Skeletal muscle tissue (tissue), 4 donors: Measurements from ENCODE around the gene EHMT1. TPM values are rescaled to one million over a fixed set of nuclear protein-coding genes. Genes with fewer than 3 reads are reported as not detected.

Experiments used
- H3K27ac ChIP-seq: one replicate; pipeline ENCODE4 v1.7.0; 2013; ENCODE audit warnings: mild to moderate bottlenecking, low read depth, low read length, inconsistent platforms
- H3K27me3 ChIP-seq, 3 donors: one replicate each; pipeline ENCODE4 v1.7.0; 2013; ENCODE audit warnings: low read length in 3 of 3; ENCODE audit not compliant: control insufficient read depth in 3 of 3, insufficient read depth in 3 of 3
- H3K36me3 ChIP-seq, 3 donors: one replicate each; pipeline ENCODE4 v1.7.0; 2013; ENCODE audit warnings: low read length in 3 of 3; ENCODE audit not compliant: control insufficient read depth in 3 of 3, insufficient read depth in 3 of 3
- H3K4me1 ChIP-seq, 3 donors: one replicate each; pipeline ENCODE4 v1.7.0; 2013; ENCODE audit warnings: low read length in 3 of 3, mild to moderate bottlenecking in 3 of 3; ENCODE audit not compliant: control insufficient read depth in 3 of 3, insufficient read depth in 3 of 3
- H3K4me3 ChIP-seq, 3 donors: one replicate each; pipeline ENCODE4 v1.7.0; 2013; ENCODE audit warnings: low read length in 3 of 3
- H3K9ac ChIP-seq, 3 donors: one replicate each; pipeline ENCODE4 v1.7.0; 2013; ENCODE audit warnings: low read length in 3 of 3, mild to moderate bottlenecking in 3 of 3, moderate library complexity in 2 of 3, low read depth in 1 of 3
- H3K9me3 ChIP-seq, 3 donors: one replicate each; pipeline ENCODE4 v1.7.0; 2013; ENCODE audit warnings: low read length in 3 of 3; ENCODE audit not compliant: control insufficient read depth in 3 of 3
- total RNA-seq: library from RNA; depleted of rRNA; stranded (reverse); fragments of >200 nt; gene quantifications from one replicate; pipeline ENCODE4 v1.2.3, GENCODE V29; 2014
- donor health status: Osteomylitis.

Gene EHMT1
- total RNA-seq, 1 donor from 2014 or later: 43.3 TPM

DNA sequence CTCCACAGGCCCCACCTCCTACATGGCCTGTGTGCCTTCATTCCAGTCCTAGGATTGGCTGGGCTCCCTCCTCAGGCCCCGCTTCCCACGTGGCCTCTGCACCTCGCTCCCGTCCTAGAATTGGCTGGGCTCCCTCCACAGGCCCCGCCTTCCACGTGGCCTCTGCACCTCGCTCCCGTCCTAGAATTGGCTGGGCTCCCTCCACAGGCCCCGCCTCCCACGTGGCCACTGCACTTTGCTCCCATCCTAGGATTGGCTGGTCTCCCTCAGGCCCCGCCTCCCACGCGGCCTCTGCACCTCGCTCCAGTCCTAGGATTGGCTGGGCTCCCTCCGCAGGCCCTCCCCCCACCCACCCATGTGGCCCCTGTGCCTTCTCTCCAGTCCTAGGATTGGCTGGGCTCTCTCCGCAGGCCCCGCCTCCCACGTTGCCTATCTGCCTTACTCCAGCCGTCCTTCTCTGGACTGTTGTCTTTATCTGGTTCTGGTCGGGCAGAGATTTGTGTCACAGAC is 213.4 kb downstream of the EHMT1 start:
- Histone ChIP-seq H3K4me3 (no peak overlapping the region), H3K36me3 (peaks cover 22 to 38% (median 37%) of the 10 kb centered on the region in 3 donors), H3K27ac (no peak overlapping the region)

GRCh38 chr9:137832830-137833590 is 214.2 kb downstream of the EHMT1 start:
- H3K9ac ChIP-seq: no peak overlapping the region
- no peak overlapping the region for H3K27ac ChIP-seq
- no peaks in the 10 kb centered on the region for H3K27me3 ChIP-seq
- H3K4me1 ChIP-seq: no peaks in the 10 kb centered on the region
- no peaks in the 10 kb centered on the region for H3K9me3 ChIP-seq
- peaks cover 22 to 39% (median 37%) of the 10 kb centered on the region in 3 donors for H3K36me3 ChIP-seq
- no peak overlapping the region for H3K4me3 ChIP-seq

More for the DNA sequence above, 213.4 kb downstream of the EHMT1 start:
- H3K9ac ChIP-seq: no peak overlapping the region
- H3K27me3 ChIP-seq: no peaks in the 10 kb centered on the region
- H3K9me3 ChIP-seq: no peaks in the 10 kb centered on the region
- no peaks in the 10 kb centered on the region for H3K4me1 ChIP-seq

DNA sequence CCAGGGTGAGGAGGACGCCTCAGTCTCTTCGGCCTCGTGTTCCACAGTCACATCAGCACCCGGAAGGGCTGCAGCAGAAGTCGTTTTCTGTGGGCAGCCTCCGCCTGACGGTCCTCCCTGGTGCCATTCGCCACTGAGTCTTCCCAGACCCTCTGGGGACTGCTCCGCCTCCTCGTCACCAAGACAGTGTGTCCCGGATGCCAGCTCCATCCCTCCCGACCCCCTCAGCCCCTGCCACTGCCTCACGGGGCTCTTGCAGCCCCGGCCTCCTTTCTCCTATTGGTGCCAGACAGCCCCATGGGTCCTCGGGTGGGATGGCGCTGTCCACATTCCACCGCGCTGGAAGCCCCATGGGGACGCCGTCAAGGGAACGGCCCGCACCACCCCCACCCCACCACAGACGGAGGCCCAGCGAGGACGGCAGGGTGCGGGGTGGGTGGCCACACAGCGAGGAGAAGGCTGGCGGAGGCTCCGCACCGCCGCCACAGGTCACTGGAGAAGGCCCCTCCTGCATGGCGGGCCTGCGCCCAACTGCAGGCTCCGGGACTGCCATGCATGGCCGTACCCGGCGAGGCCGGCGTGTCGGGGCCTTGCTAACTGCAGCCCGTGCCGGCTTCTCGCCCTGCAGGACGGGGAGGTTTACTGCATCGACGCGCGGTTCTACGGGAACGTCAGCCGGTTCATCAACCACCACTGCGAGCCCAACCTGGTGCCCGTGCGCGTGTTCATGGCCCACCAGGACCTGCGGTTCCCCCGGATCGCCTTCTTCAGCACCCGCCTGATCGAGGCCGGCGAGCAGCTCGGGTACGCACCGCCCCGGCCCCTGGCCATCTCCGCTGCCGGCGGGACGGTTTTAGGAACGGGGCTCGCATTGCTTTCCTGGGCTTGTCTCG is 215.2 kb downstream of the EHMT1 start:
- H3K4me1 ChIP-seq: no peaks in the 10 kb centered on the region
- no peaks in the 10 kb centered on the region for H3K27me3 ChIP-seq
- no peaks in the 10 kb centered on the region for H3K9me3 ChIP-seq
- H3K4me3 ChIP-seq: no peak overlapping the region
- H3K27ac ChIP-seq: no peak overlapping the region
- peaks cover 22 to 39% (median 37%) of the 10 kb centered on the region in 3 donors for H3K36me3 ChIP-seq
- no peak overlapping the region for H3K9ac ChIP-seq

DNA sequence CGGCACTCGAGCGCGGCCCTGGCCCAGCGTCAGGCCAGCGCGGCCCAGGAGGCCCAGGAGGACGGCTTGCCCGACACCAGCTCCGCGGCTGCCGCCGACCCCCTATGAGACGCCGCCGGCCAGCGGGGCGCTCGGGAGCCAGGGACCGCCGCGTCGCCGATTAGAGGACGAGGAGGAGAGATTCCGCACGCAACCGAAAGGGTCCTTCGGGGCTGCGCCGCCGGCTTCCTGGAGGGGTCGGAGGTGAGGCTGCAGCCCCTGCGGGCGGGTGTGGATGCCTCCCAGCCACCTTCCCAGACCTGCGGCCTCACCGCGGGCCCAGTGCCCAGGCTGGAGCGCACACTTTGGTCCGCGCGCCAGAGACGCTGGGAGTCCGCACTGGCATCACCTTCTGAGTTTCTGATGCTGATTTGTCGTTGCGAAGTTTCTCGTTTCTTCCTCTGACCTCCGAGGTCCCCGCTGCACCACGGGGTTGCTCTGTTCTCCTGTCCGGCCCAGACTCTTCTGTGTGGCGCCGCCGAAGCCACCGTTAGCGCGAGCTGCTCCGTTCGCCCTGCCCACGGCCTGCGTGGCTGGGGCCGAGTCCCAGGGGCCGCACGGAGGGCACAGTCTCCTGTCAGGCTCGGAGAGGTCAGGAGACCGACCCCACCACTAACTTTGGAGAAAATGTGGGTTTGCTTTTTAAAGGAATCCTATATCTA is 216.2 kb downstream of the EHMT1 start:
- H3K9ac ChIP-seq: no peak overlapping the region
- H3K27me3 ChIP-seq: no peaks in the 10 kb centered on the region
- peaks cover 22 to 39% (median 37%) of the 10 kb centered on the region in 3 donors for H3K36me3 ChIP-seq
- no peak overlapping the region for H3K27ac ChIP-seq
- H3K9me3 ChIP-seq: no peaks in the 10 kb centered on the region
- no peak overlapping the region for H3K4me3 ChIP-seq
- H3K4me1 ChIP-seq: no peaks in the 10 kb centered on the region

GRCh38 chr9:137836151-137836830 is 217.5 kb downstream of the EHMT1 start:
- Histone ChIP-seq H3K4me1 (no peaks in the 10 kb centered on the region), H3K4me3 (no peak overlapping the region), H3K9ac (no peak overlapping the region), H3K27ac (no peak overlapping the region), H3K27me3 (no peaks in the 10 kb centered on the region), H3K9me3 (no peaks in the 10 kb centered on the region), H3K36me3 (peaks cover 22 to 39% (median 34%) of the 10 kb centered on the region in 3 donors)

DNA sequence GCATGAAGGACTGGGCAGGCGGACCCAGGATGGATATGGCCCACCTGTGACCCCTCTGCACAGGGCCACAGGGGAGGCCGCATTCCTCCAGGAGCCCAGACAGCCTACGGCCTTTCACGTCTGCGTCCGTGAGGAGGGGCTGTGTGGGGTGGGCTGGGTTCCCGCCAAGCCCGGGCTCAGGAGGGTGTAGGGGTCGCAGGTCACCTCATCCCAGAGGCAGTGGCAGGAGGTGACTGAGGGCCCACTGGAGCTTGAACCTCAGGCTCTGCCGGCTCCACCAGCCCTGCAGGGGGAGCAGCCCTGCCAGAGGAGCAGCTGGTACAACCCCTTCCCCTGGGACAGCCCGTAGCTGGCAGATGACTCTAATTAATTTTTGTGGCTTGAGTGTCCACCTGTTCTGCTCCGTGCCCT is 218.0 kb downstream of the EHMT1 start:
- no peak overlapping the region for H3K27ac ChIP-seq
- no peaks in the 10 kb centered on the region for H3K27me3 ChIP-seq
- H3K4me3 ChIP-seq: no peak overlapping the region
- no peaks in the 10 kb centered on the region for H3K4me1 ChIP-seq
- peaks cover 22 to 36% (median 34%) of the 10 kb centered on the region in 3 donors for H3K36me3 ChIP-seq
- H3K9me3 ChIP-seq: no peaks in the 10 kb centered on the region
- no peak overlapping the region for H3K9ac ChIP-seq

GRCh38 chr9:137837345-137838278 is 218.8 kb downstream of the EHMT1 start:
- H3K4me3 ChIP-seq: no peak overlapping the region
- H3K9me3 ChIP-seq: no peaks in the 10 kb centered on the region
- no peak overlapping the region for H3K27ac ChIP-seq
- no peak overlapping the region for H3K9ac ChIP-seq
- no peaks in the 10 kb centered on the region for H3K27me3 ChIP-seq
- H3K4me1 ChIP-seq: no peaks in the 10 kb centered on the region
- peaks cover 22 to 36% (median 31%) of the 10 kb centered on the region in 3 donors for H3K36me3 ChIP-seq

DNA sequence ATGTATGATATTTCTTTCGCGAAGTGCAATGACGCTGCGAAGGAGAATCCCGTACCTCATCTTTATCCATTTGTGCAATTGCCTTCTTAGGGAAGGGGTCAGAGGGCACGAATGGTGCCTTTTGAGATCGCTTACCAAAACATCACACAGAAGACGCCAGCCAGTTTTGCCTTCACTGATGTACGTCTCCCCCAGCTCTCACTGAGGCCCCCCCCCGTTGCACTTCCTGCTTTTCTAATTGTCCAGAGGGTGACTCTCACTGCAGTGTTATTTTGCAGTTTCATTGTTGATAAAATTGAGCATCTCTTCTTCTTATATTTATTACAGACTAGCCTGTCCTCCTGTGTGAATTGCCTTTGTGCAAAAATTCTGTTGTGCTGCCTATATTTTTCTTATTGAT is 219.8 kb downstream of the EHMT1 start:
- Histone ChIP-seq H3K4me1 (no peaks in the 10 kb centered on the region), H3K9ac (no peak overlapping the region), H3K9me3 (no peaks in the 10 kb centered on the region), H3K27ac (no peak overlapping the region), H3K4me3 (no peak overlapping the region), H3K36me3 (peaks cover 22 to 30% (median 24%) of the 10 kb centered on the region in 3 donors), H3K27me3 (no peaks in the 10 kb centered on the region)
